ENCODE data around the gene NTM.

DNA sequence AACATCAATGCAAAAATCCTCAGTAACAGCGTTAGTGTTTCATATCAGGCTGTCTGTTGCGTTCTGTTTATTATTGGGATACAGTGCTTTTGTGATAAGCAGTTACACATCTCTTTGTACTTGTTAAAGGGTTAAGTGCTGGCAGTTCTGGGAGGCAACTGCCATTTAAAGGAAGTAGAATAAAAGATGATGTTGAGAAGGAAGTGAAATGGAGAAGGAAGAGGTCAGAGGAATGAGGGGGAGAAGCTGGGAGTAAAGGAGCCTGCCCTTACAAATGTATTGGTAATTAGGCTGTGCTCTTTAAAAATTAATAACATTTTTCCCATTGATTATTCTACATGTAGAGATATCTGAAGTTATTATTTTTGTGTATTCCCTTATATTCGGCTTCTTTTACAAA is 674.7 kb downstream of the NTM start:
- TF ChIP-seq, protein P1, sequence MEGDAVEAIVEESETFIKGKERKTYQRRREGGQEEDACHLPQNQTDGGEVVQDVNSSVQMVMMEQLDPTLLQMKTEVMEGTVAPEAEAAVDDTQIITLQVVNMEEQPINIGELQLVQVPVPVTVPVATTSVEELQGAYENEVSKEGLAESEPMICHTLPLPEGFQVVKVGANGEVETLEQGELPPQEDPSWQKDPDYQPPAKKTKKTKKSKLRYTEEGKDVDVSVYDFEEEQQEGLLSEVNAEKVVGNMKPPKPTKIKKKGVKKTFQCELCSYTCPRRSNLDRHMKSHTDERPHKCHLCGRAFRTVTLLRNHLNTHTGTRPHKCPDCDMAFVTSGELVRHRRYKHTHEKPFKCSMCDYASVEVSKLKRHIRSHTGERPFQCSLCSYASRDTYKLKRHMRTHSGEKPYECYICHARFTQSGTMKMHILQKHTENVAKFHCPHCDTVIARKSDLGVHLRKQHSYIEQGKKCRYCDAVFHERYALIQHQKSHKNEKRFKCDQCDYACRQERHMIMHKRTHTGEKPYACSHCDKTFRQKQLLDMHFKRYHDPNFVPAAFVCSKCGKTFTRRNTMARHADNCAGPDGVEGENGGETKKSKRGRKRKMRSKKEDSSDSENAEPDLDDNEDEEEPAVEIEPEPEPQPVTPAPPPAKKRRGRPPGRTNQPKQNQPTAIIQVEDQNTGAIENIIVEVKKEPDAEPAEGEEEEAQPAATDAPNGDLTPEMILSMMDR (optimal IDR thresholded peaks at IDR 0.05 in 1 of 3, IDR thresholded peaks at IDR 0.05 in 1 of 3, conservative IDR thresholded peaks at IDR 0.05 in 1 of 3; ENCODE audit: extremely low read depth in 1 of 3, insufficient read depth in 2 of 3, low read length in 3 of 3), result no peak
- no peak for TF ChIP-seq EZH2 (IDR thresholded peaks at IDR 0.05; ENCODE audit: low read length)
